Gastroesophageal sphincter (tissue), 3 donors: Measurements from ENCODE around the gene MBTD1.

ENCODE experiments used
- CTCF ChIP-seq, 4 experiments: fragments of 200-600 bp in 2 of 4; fragments of 450-650 bp in 2 of 4; sonication (generic) in 1 of 4; IDR thresholded peaks; one replicate each; pipeline ENCODE4 v1.5.1; 2017 to 2019; ENCODE audit warnings: antibody characterized with exemption in 4 of 4, mild to moderate bottlenecking in 2 of 4, moderate library complexity in 2 of 4
- EP300 ChIP-seq: sonication (generic); formaldehyde crosslinking; IDR thresholded peaks from one replicate; pipeline ENCODE4 v1.6.1; 2017; ENCODE audit warnings: antibody characterized with exemption, mild to moderate bottlenecking
- POLR2A ChIP-seq, 2 donors: fragments of 450-650 bp; IDR thresholded peaks; one replicate each; pipeline ENCODE4 v1.6.1; 2017; ENCODE audit warnings: antibody characterized with exemption in 2 of 2, mild to moderate bottlenecking in 2 of 2, moderate library complexity in 1 of 2
- POLR2AphosphoS5 ChIP-seq: sonication (generic); formaldehyde crosslinking; IDR thresholded peaks from one replicate; pipeline ENCODE4 v1.6.1; 2017; ENCODE audit warnings: antibody characterized with exemption

GRCh38 chr17:51132964-51133319 lies 126.9 kb downstream of the MBTD1 start:
- TF ChIP-seq POLR2AphosphoS5: no peak
- TF ChIP-seq EP300: no peak
- no peak for TF ChIP-seq CTCF (IDR thresholded peaks at IDR 0.05)
- TF ChIP-seq POLR2A (IDR thresholded peaks at IDR 0.05): no peak
